Heart right ventricle (tissue), 16 donors: ENCODE data around the gene SECTM1. TPM values are rescaled to one million over a fixed set of nuclear protein-coding genes. Genes with fewer than 3 reads are reported as not detected.

Experiments used
- ATAC-seq, 8 donors: fragments of 200-7000 bp; cut with Tn5 transposase; one replicate each; pipeline ENCODE4 v1.9.1; 2020; ENCODE audit warnings: mild to moderate bottlenecking in 8 of 8, moderate library complexity in 8 of 8, moderate number of reproducible peaks in 1 of 8
- DNase-seq, 2 donors: peaks; one replicate each; pipeline ENCODE4 v3.0.0-alpha.2; 2020
- H3K27ac ChIP-seq, 10 donors: fragments of 200-600 bp; sonication (generic) in 2 of 10; one replicate each; pipeline versions ENCODE4 v1.5.0 to v1.8.0; 2020 to 2022; ENCODE audit warnings: mild to moderate bottlenecking in 3 of 10
- H3K27me3 ChIP-seq, 7 donors: fragments of 200-600 bp; one replicate each; pipeline ENCODE4 v1.8.0; 2021 to 2022; ENCODE audit warnings: mild to moderate bottlenecking in 2 of 7
- H3K36me3 ChIP-seq, 9 donors: fragments of 200-600 bp; sonication (generic) in 1 of 9; one replicate each; pipeline versions ENCODE4 v1.5.0 to v1.8.0; 2020 to 2022; ENCODE audit warnings: mild to moderate bottlenecking in 2 of 9
- H3K4me1 ChIP-seq, 9 donors: fragments of 200-600 bp; sonication (generic) in 1 of 9; one replicate each; pipeline versions ENCODE4 v1.5.0 to v1.8.0; 2020 to 2022; ENCODE audit warnings: mild to moderate bottlenecking in 4 of 9
- H3K4me3 ChIP-seq, 10 donors: fragments of 200-600 bp; sonication (generic) in 2 of 10; one replicate each; pipeline versions ENCODE4 v1.5.0 to v1.8.0; 2020 to 2022; ENCODE audit warnings: mild to moderate bottlenecking in 7 of 10, moderate library complexity in 2 of 10
- H3K9me3 ChIP-seq, 11 donors: fragments of 200-600 bp in 10 of 11; sonication (generic) in 2 of 11; one replicate each; pipeline versions ENCODE4 v1.5.0 to v1.8.0; 2013 to 2022; ENCODE audit warnings: mild to moderate bottlenecking in 2 of 11, control low read depth in 1 of 11, moderate library complexity in 1 of 11
- WGBS, 2 donors: extraction: QIAGEN DNeasy Blood & Tissue Kit; methylation state at CpG; one replicate each; pipeline ENCODE4 v1.1.7; 2013; ENCODE audit warnings: inconsistent platforms in 1 of 2; 5-methylcytosine and 5-hydroxymethylcytosine counted together
- intact Hi-C, 10 donors: fragments of 100-400 bp; cut with DNase I; formaldehyde crosslinking; loops; one replicate each; pipeline versions ENCODE4 v1.11.1 to v1.14.2; 2022
- polyA plus RNA-seq, 2 donors: library from polyadenylated mRNA; stranded (reverse); fragments of 200-250 nt; gene quantifications; one replicate each; pipeline ENCODE4 v1.2.3, GENCODE V29; 2013
- total RNA-seq, 10 donors: library from RNA; stranded (reverse); fragmentation: NEBNext Ultra II Directional in 3 of 10; extraction: Animal tissue kit (Norgen Biotek cat#: 25700) in 3 of 10; gene quantifications; one replicate each; pipeline versions ENCODE4 v1.2.1 to v1.2.4, GENCODE V29; 2021 to 2023
- TF ChIP-seq, protein P1 (sequence below), 9 donors: fragments of 200-600 bp; sonication (generic) in 2 of 9; IDR thresholded peaks; one replicate each; pipeline versions ENCODE4 v1.5.0 to v1.8.0; 2021 to 2022; ENCODE audit warnings: antibody characterized with exemption in 9 of 9, mild to moderate bottlenecking in 5 of 9, moderate library complexity in 1 of 9
- donor health status: Arrhythmogenic right ventricular cardiomyopathy.
- donor health status: ischemic (EF 13 %, LVEDD 7.1; RV severe dilation, severe dysfunction).
- donor health status: healthy with polysubstance abuse.
- donor health status: DM: no; HTN: yes; CAD: no.
- donor health status: DM: no; HTN: no; CAD: no.
- donor health status: ischemic (EF 25% LVEDD 6.9; RV normal size, moderate dysfunction).
- donor health status: ischemic (EF 25% LVEDD 5.7; RV mildly dilated, moderate dysfunction).
- donor health status: healthy.
- donor health status: DM: yes; HTN: yes; CAD: no.
- donor health status: Ischemic cardiomyopathy.
- donor health status: ischemic (EF 35%, LVEDD 5.7; RV mildly dilated, moderate dysfunction).
- donor health status: nonischemic (EF 11% LVEDD 7.7; RV severe dilation, severe dysfunction).
- donor health status: DM: yes; HTN: yes; CAD: no.
- donor health status: PGD.
- donor health status: ischemic (EF 29% LVEDD 5.4; RV normal size, mild dysfunction).
- donor health status: nonischemic (EF 23%, LVEDD 6.1; RV moderate dilation, normal function).

Gene SECTM1
- total and polyA plus RNA-seq, 12 donors = 1.7 to 29.9 (median 3.6) TPM

DNA sequence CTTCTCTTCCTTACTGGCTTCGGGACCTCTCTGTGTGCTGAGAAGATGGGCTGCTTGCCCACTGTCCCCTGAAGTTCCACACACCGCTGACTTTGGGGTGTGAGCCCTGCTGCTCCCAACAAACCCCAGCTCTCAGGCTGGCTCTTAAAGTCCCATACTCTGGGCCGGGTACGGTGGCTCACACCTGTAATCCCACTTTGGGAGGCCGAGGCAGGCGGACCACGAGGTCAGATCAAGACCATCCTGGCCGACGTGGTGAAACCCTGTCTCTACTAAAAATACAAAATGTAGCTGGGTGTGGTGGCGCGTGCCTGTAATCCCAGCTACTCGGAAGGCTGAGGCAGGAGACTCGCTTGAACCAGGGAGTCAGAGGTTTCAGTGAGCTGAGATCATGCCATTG is 33.3 kb downstream of the SECTM1 start:
- TF ChIP-seq, protein P1, sequence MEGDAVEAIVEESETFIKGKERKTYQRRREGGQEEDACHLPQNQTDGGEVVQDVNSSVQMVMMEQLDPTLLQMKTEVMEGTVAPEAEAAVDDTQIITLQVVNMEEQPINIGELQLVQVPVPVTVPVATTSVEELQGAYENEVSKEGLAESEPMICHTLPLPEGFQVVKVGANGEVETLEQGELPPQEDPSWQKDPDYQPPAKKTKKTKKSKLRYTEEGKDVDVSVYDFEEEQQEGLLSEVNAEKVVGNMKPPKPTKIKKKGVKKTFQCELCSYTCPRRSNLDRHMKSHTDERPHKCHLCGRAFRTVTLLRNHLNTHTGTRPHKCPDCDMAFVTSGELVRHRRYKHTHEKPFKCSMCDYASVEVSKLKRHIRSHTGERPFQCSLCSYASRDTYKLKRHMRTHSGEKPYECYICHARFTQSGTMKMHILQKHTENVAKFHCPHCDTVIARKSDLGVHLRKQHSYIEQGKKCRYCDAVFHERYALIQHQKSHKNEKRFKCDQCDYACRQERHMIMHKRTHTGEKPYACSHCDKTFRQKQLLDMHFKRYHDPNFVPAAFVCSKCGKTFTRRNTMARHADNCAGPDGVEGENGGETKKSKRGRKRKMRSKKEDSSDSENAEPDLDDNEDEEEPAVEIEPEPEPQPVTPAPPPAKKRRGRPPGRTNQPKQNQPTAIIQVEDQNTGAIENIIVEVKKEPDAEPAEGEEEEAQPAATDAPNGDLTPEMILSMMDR (IDR thresholded peaks at IDR 0.05) = no peak
- Histone ChIP-seq H3K27me3 (peaks cover 0 to 32% (median 0%) of the 10 kb centered on the region in 7 donors), H3K27ac (no peak overlapping the region), H3K4me1 (peaks cover 9 to 85% (median 25%) of the 10 kb centered on the region in 9 donors), H3K36me3 (no peaks in the 10 kb centered on the region), H3K9me3 (no peaks in the 10 kb centered on the region), H3K4me3 (no peak overlapping the region)
- WGBS, 2 donors = 94 to 96% methylated on average over 13 of the region's 13 CpGs
- intact Hi-C loops = loop anchor here in 1 of 10 donors (2.0 kb wide), 1 partner anchor 21 kb away; no protein-coding TSS in a partner anchor
- ATAC-seq = no peak
- no peak for DNase-seq

DNA sequence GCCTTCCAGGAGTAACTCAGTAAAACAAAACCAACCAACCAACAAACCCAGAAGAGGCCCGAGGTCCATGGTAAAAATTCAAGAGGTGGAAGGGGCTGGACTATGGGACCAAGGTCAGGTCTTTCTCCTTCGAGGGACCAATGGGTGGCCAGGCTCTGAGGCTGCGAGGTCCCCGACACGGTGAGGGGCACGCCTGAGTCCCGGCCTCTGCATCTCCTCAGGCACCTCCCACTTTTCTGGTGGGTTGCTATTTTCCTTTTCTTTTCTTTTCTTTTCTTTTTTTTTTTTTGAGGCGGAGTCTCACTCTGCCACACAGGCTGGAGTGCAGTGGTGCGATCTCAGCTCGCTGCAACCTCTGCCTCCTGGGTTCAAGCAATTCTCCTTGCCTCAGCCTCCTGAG is 34.1 kb downstream of the SECTM1 start:
- H3K36me3 ChIP-seq = no peaks in the 10 kb centered on the region
- H3K27me3 ChIP-seq = peaks cover 0 to 32% (median 0%) of the 10 kb centered on the region in 7 donors
- H3K4me1 ChIP-seq = peaks cover 9 to 87% (median 25%) of the 10 kb centered on the region in 9 donors
- DNase-seq (no peak), ATAC-seq (no peak)
- 92 to 93% methylated on average over 10 of the region's 10 CpGs for WGBS, 2 donors
- H3K27ac ChIP-seq = peak overlapping the region in 4 of 10 donors; percentile 79 to 99 (median 92)
- H3K4me3 ChIP-seq = no peak overlapping the region
- H3K9me3 ChIP-seq = no peaks in the 10 kb centered on the region
- TF ChIP-seq, protein P1 (IDR thresholded peaks at IDR 0.05) = no peak
- intact Hi-C loops = loop anchor here in 4 of 10 donors (5.0 to 10.0 kb wide), 2 partner anchors 55 to 67 kb away; no protein-coding TSS in a partner anchor

DNA sequence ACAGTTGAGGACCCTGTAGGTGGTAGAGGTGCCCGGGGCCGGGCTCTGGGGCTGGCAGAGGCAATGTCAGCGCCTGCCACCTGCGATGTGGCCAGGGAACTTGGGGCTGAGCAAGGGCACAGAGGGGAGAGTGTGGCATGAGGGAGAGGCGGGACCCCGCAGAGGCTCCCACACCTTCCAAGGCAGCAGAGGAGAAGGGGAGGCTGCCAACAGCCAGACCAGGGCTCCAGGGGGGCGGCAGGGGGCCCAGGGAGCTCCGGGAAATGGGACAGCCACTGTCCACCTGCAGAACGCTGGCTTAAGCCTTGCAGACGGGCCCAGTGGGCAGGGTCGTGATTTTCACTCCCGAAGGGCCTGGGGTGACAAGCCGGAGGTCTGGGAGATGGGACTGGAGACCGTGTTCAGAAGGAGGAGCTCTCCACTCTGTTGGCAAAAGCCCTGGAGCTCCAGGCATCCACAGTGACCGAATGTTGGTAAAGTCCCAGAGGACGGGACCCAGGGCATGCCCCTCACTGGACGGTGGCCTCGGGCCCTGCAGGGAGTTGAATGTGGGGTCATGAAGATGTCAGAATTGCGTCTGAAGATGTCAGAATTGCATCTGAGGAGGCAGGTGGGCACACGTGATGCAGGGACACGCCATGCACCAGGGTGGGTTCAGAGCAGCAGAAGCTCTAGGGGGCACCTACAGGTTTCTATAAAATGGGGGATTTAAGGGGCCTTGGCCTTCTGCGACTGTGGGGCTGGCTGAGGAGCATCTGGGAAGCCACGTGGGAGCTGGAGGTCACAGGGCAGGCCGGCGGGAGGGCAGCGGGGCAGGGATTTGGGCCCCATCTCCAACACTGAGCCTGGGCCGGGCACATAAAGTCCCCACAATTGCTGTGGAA is 34.8 kb downstream of the SECTM1 start:
- H3K36me3 ChIP-seq = no peaks in the 10 kb centered on the region
- ATAC-seq (peak in 1 of 8 donors; percentile 9), DNase-seq (no peak)
- peak overlapping the region in 9 of 10 donors; percentile 31 to 57 (median 49) for H3K4me3 ChIP-seq
- 73 to 83% methylated on average over 27 of the region's 27 CpGs for WGBS, 2 donors
- peaks cover 0 to 26% (median 0%) of the 10 kb centered on the region in 7 donors for H3K27me3 ChIP-seq
- H3K27ac ChIP-seq = peak overlapping the region; percentile 66 to 99 (median 88)
- TF ChIP-seq, protein P1 (IDR thresholded peaks at IDR 0.05) = no peak
- no peaks in the 10 kb centered on the region for H3K9me3 ChIP-seq
- intact Hi-C loops = loop anchor here in 4 of 10 donors (5.0 to 10.0 kb wide), 2 partner anchors 54 to 66 kb away; no protein-coding TSS in a partner anchor
- H3K4me1 ChIP-seq = peaks cover 9 to 87% (median 27%) of the 10 kb centered on the region in 9 donors

DNA sequence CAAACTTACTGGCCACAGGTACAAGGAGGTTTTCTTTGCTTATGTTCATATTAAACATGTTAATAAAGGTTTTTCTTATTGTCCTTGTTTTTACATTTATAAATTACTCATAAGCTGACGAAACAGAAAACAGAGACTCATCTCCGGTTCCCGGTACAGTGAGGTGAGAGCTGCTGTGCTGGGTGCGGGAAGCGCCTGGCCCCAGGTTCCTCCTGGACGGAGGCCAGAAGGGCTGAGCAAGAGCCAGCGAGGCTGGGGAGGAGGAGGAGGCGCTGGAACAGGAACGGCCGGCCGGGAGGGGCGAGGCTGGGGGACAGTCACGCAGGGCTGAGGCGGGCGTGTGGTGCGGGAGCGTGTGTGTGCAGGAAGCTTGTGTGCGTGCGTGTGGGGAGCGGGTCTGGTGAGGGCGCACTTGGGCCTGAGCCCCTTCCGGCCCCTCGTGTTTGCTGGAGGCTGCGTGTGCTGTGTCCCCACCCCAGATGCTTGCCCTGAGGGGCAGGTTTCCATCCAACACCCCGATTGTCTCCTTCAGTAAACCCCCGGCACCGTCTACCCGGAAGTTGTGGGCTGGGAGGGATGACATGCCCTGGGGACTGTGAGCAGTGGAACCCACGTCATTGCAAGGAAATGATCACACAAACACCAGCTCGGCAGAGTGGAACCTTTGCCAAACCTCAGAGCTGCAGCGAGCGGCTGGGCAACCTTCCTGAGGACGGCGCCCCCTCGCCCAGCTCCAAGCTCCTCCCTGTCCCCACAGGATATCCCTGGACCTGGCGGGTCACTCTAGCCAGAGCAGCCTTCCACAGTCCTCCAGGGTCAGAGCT is 35.6 kb downstream of the SECTM1 start:
- no peaks in the 10 kb centered on the region for H3K36me3 ChIP-seq
- peak overlapping the region in 9 of 10 donors; percentile 31 to 57 (median 49) for H3K4me3 ChIP-seq
- 19 to 24% methylated on average over 36 of the region's 36 CpGs for WGBS, 2 donors
- intact Hi-C loops = loop anchor here in 4 of 10 donors (5.0 to 10.0 kb wide), 2 partner anchors 53 to 66 kb away; no protein-coding TSS in a partner anchor
- peaks cover 0 to 18% (median 0%) of the 10 kb centered on the region in 7 donors for H3K27me3 ChIP-seq
- peaks cover 11 to 87% (median 31%) of the 10 kb centered on the region in 9 donors for H3K4me1 ChIP-seq
- ATAC-seq = peak; percentile 80 to 89 (median 85)
- H3K27ac ChIP-seq = peak overlapping the region; percentile 66 to 99 (median 88)
- peak; percentile 85 to 89 for DNase-seq
- no peaks in the 10 kb centered on the region for H3K9me3 ChIP-seq
- TF ChIP-seq, protein P1 (IDR thresholded peaks at IDR 0.05) = no peak
